Dermis microvascular lymphatic vessel endothelial cell (primary cell): Measurements from ENCODE around the gene RPL13. TPM values are rescaled to one million over a fixed set of nuclear protein-coding genes. Genes with fewer than 3 reads are reported as not detected.
"Not testable (repeated sequence)": the region's sequence is repeated elsewhere in the genome, so short reads cannot be mapped to it uniquely, and the experiment has no call there.

Experiments used
- DNase-seq, 2 donors: peaks; one replicate each; pipeline versions ENCODE4 v3.0.0 to v3.0.0-alpha.2; 2010; ENCODE audit warnings: low read depth in 2 of 2
- total RNA-seq: library from RNA; depleted of rRNA; stranded (reverse); fragments of >200 nt; gene quantifications from 2 replicates; pipeline ENCODE4 v1.2.1, GENCODE V29; 2014

Gene RPL13
- total RNA-seq, 1 donor from 2014 or later = 2,608 TPM

DNA sequence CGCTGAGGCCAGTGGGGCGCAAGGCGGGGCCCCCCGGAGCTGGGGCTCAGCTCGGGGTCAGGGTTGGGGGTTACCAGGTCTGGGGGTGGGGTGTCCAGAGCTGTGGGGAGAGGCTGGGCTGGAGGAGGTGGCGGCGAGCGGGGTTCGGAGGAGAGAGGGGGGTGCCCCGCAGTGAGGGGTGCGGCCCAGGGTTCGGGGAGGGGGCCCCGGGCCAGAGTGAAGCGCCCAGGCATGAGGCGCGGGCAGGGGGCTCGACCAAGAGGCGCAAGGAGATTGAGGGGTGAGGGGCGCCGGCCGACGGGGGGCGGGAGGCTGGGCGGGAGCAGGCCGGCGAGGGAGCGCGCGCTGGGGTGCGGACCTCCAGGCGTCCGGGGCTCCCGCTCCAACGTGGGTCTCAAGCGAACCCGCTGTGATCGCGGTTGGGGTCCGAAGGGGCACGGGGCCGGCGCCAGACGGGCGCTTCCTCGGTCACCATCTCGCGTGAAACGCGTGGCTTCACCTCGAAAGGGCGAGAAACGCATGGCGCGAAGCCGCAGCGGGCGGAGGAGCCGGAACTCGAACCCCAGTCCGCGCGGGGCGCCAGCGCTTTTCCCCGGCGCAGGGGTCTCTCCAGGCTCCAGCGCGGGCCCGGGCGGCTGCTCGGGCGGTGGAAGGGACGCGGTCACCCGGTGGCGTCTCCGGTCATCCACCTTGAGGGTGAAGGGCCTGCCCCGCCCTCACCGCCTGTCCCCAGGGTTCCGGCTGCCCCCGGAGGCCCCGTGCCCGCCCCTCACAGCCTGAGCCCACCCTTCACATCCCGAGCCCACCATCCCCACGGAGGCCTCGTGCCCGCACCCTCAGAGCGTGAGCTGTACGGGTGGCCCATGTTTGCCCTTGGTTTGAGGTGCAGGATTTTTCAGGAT, 15.9 kb downstream of the RPL13 start:
- DNase-seq = no peak

DNA sequence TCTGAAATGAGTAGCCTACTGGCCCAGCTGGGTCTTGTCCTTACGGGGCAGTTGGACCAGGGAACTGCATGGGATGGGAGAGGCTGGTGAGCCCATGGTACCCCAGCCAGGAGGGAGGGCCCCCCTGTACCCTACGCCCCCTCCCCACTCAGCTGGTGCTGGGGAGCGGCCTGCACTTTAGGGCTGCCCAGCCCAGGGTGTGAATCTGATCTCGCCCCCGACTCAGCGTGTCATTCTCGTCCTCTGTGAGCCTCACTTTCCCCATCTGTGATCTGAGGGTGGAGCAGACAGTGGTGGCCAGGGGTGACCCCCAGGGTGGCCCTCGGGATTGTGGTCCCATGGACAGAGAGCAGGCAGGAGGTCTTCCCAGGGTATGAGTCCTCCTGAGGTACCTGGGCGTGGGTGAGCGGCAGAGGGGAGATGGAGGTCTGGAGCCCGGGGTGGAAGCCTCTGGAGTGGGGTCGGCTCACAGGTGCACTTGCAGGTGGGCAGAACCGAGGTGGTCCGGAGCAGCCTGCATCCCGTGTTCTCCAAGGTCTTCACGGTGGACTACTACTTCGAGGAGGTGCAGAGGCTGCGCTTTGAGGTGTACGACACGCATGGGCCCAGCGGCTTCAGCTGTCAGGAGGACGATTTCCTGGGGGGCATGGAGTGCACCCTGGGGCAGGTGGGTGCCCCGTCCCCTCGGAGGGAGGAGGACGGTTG, 16.7 kb downstream of the RPL13 start:
- DNase-seq = no peak

DNA sequence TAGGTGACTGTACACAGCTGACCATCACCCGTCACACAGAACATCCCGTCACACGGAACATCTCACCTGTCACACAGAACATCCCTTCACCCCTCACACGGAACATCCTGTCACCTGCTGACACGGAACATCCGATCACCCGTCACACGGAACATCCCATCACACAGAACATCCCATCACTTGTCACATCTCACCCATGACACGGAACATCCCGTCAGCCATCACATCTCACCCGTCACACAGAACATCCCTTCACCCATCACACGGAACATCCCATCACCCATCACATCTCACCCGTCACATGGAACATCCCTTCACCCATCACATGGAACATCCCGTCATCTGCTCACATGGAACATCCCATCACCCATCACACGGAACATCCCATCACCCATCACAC, 18.9 kb downstream of the RPL13 start:
- no peak for DNase-seq

DNA sequence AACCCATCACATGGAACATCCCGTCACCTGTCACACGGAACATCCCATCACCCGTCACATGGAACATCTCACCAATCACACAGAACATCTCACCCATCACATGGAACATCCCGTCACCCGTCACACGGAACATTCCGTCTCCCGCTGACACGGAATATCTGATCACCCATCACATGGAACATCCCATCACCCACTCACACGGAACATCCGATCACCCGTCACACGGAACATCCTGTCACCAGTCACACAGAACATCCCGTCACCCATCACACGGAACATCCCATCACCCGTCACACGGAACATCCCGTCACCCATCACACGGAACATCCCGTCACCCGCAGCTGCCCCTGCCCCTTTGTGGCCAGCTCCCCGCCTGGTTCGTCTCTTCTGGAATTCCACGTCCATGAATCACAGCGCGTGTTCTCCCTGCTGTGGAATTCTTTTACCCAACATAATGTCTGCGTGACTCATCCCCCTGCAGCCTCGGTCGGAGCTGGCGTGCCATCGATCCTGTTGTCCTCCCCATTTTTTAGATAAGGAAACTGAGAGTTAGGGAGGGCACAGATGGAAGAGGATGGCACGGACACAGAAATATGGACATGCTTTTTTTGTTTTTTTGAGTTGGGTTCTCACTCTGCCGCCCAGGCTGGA, 20.7 kb downstream of the RPL13 start:
- DNase-seq = peak; percentile 81 to 91

- DNase-seq = peak; percentile 88 to 90
Measured at GRCh38 chr16:89581861-89582563, 21.5 kb downstream of the RPL13 start.

DNA sequence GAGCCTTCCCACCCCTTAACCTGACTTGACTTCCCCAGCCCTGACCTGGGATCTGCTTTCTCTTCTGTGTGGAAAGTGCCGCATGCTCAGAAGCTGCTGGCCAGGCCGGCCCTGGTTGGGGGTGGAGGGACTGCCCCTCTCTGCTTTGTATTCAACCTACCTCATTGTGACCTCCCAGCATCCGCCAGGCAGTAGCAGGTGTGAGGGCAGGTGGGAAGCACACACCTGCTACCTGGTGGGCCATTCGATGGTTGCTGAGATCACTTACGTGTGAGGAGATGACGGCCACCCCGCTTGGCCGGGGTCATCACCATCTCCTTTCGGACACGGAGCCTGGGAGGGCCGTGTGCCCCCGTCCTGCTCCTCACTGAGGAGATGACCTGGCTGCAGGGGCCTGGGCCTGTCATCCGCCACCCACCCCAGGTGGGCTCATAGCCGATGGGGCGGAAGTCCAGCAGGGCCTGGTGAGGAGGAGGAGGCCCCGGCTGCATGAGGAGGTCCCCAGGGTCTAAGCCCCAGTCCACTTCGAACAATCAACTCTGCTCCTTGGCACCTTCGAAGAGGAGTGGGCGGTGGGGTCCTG, 22.2 kb downstream of the RPL13 start:
- no peak for DNase-seq

DNA sequence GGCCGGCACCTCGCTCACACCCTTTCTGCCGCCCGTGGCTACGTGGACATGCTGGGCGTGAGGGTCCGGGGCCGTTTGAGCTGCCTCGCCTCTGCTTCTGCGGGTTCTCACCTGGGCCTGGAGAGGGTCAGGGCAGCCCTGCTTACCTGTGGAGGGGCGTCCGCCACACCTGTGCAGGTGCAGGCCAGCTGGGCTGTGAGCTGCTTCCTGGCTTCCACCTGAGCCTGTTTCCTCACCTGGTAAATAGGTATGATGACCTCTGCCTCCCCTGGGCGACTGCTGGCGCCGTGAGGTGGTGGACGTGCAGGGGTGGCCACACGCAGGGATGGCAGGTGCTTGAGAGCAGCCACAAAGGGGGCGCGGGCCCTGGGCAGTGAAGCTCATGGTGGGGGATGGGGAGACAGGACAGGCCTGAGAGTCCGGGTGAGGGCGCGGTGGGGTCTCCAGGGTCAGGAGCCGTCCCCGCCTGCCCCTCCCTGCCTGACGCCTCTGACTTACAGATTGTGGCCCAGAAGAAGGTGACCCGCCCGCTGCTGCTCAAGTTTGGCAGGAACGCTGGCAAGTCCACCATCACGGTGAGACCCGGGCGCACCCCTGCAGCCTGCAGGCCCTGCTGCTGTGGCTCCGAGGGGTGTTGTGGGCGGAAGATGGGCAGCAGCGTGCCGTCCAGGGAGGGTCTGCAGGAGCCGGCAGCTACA, 22.9 kb downstream of the RPL13 start:
- no peak for DNase-seq

DNA sequence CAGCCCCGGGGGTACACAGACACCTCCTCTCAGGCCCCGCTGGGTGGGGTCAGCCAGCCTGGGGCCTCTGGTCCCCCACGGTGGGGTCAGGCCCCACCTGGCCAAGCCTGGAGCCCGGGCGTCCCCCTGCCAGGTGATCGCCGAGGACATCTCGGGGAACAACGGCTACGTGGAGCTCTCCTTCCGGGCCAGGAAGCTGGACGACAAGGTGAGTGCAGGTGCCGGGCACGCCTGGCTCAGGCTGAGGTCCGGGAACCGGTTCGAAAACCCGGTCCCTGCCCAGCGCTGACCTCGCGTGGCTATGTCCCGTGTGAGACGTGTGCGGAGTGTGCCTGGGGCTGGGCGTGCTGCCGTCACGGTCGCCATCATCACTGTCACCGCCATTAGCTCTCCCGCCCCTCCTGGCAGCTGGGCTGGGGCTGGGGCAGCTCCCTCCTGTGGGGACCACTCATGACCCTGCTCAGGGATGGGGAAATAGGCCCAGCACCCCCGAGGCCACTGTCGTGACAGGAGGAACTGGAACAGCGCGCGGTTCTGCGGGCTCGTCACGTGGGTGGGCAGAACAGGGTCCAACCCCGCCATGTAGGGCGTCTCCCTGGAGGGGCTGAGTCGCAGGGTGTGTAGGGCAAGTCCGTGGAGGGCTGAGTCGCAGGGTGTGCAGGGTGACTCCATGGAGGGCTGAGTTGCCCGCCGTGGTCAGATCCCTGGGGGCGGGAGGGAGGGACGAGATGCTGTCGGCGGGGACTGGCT, 23.6 kb downstream of the RPL13 start:
- no peak for DNase-seq

DNA sequence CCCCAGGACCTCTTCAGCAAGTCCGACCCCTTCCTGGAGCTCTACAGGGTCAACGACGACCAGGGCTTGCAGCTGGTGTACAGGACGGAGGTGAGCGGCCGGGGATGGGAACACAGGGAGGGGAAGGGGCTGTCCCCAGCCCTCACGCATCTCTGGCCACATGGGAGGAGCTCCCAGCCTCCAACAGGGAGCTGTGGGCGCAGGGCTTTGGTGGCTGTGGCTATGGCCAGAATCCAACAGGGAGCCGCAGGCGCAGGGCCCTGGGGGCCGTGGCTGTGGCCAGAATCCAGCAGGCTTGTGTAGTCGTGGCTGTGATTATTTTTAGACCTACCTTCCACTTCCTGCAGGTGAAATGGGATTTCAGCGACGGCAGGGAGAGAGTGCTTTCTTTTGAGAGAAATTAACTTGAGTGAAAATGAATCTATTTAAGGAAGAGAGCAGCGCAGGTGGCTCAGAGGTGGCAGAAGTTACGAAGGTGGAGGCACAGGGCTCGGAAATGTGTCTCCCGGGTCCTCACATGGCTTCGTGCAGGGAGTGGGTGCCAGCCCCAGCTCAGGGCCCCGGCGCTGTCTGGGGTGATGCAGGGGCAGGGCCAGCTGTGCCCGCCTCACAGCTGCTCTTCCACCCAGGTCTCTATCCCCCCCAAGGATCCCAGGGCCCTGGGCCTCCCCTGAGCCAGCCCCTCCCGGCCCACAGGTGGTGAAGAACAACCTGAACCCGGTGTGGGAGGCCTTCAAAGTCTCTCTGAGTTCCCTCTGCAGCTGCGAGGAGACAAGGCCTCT, 24.5 kb downstream of the RPL13 start:
- no peak for DNase-seq

- DNase-seq = no peak
Measured at GRCh38 chr16:89586218-89586617, 25.7 kb downstream of the RPL13 start.

DNA sequence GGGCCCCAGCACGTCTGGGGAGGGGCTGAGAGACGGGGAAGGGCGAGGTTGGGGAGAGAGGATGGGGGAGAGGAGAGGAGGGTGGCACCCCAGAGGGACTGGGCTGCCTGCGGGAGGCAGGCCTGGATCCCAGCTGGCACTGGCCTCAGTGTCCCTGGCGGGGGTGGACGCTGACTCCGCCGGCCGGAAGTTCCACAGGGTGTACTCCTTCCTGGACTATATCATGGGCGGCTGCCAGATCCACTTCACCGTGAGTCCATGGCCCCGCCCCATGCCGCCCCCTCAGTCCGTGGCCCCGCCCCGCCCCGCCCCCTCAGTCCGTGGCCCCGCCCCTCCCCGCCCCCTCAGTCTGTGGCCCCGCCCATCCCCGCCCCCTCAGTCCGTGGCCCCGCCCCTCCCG, 26.4 kb downstream of the RPL13 start:
- DNase-seq = peak; percentile 71 to 74

GRCh38 chr16:89587676-89588075, 27.2 kb downstream of the RPL13 start:
- not testable (repeated sequence) for DNase-seq

DNA sequence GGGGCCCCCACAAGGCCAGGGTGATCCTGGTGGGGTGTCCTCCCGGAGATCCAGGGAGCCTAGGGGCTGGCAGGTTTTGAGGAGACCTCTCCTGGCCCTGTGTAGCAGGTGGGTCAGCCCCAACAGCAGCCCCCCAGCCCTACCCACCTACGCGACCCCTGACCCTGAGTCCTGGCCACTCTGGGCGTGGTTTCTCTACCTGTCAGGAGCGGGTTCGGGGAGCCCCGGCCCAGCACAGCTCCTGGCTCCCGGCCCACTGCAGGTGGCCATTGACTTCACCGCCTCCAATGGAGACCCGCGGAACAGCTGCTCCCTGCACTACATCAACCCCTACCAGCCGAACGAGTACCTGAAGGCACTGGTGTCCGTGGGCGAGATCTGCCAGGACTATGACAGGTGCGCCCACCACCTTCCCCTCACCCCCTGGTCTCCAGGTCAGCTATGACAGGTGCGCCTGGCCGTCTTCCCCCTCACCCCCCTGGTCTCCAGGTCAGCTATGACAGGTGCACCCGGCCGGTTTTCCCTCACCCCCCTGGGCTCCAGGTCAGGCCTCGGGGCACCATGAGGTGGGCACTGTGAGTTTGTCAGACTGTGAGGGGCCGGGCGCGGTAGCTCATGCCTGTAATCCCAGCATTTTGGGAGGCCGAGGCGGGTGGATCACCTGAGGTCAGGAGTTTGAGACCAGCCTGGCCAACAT, 28.1 kb downstream of the RPL13 start:
- DNase-seq = no peak

DNA sequence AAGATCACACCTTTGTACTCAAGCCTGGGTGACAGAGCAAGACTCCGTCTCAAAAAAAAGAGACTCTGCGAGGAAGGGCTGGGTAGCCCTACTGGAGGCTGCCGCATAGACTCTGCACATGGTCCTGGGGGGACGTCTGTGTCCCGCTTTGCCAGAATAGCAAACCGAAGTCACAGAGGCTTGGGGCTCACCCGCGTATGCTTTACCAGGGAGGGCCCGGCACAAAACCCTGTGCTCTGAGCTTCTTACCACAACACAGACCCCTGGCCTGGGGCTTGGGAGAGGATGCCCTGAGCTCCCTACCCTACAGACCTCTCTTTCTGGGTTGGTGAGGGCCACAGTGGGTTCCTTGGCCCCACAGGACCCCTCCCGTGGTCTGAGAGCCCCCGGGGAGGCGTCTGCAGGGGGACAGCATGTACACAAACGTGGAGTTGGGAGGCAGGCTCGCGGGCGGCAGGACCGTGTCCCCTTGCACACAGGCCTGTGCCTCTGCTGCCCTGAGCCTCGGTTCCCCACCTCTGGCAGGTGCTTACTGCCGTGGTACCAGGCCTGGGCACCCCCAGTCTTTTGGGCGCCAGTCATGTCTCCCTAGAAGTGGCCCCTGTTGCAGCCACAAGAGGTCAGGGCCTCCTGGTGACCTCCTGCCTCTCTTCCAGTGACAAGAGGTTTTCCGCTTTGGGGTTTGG, 28.9 kb downstream of the RPL13 start:
- DNase-seq = no peak

- DNase-seq = no peak
Measured at GRCh38 chr16:89593841-89594240, 33.4 kb downstream of the RPL13 start.

DNA sequence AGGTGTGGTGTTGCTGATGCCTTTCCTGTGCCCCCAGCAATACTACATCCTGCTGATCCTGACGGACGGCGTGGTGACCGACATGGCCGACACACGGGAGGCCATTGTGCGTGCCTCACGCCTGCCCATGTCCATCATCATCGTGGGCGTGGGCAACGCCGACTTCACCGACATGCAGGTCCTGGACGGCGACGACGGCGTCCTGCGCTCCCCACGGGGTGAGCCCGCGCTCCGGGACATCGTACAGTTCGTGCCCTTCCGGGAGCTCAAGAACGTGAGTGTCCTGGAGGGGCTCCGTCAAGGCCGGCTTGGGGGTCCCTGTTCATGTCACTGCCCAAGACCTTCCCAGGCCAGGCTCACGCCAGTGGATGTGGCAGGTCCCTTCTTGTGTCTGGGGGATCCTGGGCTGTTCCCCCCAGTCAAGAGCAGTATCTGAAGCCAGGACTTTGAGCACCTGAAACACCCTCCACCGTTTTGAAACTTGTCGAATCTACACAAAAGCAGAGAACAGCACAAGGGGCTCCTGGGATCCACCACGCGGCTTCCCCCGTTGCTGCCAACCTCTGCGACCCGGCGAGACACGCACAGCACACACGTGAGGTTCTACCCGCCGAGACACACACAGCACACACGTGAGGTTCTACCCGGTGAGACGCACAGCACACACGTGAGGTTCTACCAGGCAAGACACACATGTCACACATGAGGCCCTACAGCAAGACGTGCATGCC, 35.0 kb downstream of the RPL13 start:
- DNase-seq = no peak

DNA sequence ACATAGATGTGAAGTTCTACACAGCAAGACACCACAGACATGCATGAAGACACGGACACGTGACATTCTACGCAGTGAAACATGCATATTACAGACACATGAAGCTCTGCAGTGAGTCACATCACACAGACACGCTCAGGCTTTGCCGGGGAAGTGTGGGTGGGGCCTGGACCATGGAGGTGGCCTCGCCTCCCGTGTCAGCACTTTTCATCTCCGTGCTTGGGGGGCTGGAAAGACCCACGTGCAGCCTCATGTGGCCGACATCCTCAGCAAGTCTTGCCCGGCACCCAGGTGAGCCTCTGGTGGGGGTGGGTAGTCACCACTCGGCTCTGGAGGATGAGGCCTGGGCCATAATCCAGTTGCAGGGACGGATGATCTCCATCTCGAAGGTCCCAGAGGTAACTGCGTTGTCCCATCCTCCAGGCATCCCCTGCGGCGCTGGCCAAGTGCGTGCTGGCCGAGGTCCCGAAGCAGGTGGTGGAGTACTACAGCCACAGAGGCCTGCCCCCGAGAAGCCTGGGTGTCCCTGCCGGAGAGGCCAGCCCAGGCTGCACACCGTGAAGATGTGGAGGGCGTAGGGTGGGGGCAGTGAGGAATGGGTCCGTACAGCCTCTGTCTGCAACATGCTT, 35.7 kb downstream of the RPL13 start:
- no peak for DNase-seq
